ENCODE data around the gene WIF1.

DNA sequence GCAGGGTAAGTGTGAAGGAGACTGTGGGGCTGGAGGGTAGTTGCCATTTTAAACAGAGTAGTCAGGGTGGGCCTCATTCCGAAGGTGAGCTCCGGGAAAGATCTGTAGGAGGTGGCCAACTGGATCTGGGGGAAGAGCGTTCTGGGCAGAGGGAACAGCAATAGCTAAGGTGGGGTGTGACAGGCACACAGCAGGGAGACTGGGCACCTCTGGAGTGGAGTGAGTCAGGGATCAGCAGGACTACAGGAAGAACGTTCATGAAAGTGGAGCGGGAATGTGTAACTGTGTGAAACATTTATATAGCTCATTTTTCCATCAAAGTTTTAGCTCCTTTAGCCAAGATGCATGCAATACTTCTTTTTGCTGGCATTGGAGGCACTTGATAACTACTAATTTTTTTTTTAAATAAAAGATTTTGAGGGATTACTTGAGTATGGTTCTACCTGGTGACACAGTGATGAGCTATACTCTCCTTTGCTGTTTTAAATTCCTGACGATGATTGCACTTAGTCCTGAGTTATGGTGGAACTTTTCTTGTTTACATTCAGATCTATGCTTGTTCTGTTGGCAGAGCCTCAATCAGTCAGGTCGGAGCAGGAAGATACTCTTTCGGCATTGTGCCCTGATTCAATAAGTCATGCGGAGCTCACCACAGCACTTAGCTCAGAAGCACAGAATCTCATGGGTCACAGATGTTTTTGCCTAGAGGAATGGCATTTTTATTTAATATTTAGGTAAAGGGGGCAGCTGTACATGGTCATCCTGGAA lies 106.4 kb downstream of the WIF1 start:
- TF ChIP-seq CTCF (IDR thresholded peaks at IDR 0.05; ENCODE audit: low read depth, low read length, poor library complexity, severe bottlenecking): no peak
- no peak for TF ChIP-seq EZH2phosphoT487 (IDR thresholded peaks at IDR 0.05; ENCODE audit: borderline replicate concordance, low read length)

Data from DOHH2 (cell line).